Activated naive CD4-positive, alpha-beta T cell treated with anti-CD3 and anti-CD28 coated beads for 36 hours (primary cell): ENCODE data around the gene ACOX3. TPM values are rescaled to one million over a fixed set of nuclear protein-coding genes. Genes with fewer than 3 reads are reported as not detected.

Experiments used
- CTCF ChIA-PET: fragments of 350-600 bp; sonication (Branson Sonifier 250); formaldehyde crosslinking; loops from one replicate; lab custom pipeline; 2021; ENCODE audit warnings: antibody characterized with exemption; lab: Charles Lee
- DNase-seq: peaks from one replicate; pipeline ENCODE4 v3.0.0-alpha.2; 2020
- H3K27ac Mint-ChIP-seq: one replicate; pipeline ENCODE4 v1.8.0; 2021; ENCODE audit warnings: mild to moderate bottlenecking, mixed read lengths
- H3K27me3 Mint-ChIP-seq: one replicate; pipeline ENCODE4 v1.8.0; 2021; ENCODE audit warnings: low read depth, mixed read lengths
- H3K36me3 Mint-ChIP-seq: one replicate; pipeline ENCODE4 v1.8.0; 2021; ENCODE audit warnings: low read depth, mixed read lengths
- H3K4me1 Mint-ChIP-seq: one replicate; pipeline ENCODE4 v1.8.0; 2021; ENCODE audit warnings: low read depth, mixed read lengths
- H3K4me3 Mint-ChIP-seq: one replicate; pipeline ENCODE4 v1.8.0; 2021; ENCODE audit warnings: mild to moderate bottlenecking, moderate library complexity, mixed read lengths
- H3K9me3 Mint-ChIP-seq: one replicate; pipeline ENCODE4 v1.8.0; 2021; ENCODE audit warnings: mixed read lengths
- intact Hi-C: fragments of 100-400 bp; cut with micrococcal nuclease; formaldehyde crosslinking; loops from one replicate; pipeline ENCODE4 v1.15.1; 2023
- total RNA-seq, 2 experiments: library from RNA; stranded (reverse); gene quantifications; one replicate each; pipeline ENCODE4 v1.2.3, GENCODE V29; 2021

ACOX3 gene
- total RNA-seq, 2 experiments from 2014 or later: 11.9 to 13.3 TPM

DNA sequence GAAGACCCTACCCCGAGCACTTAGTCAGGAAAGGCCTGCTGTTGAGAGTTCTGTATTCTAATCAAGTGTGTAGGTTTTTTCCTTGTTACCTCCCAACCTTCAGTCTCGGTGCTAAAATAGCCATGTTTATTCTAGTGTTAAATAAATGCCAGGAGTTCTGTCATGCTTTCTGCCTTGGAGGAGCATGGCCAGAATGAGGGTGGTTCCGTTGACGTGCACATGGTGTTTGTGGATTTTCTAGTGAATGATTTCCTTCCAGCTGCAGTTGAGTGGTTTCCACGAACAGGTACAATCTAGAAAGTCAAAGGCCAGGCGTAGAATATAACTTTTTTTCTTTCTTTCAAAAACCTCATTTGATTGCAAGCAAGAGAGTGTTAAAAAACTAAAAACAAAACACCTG is 21.1 kb upstream of the ACOX3 start:
- intact Hi-C loops: no loop called here
- no peaks in the 10 kb centered on the region for H3K4me1 Mint-ChIP-seq
- no peak for DNase-seq
- no peaks in the 10 kb centered on the region for H3K9me3 Mint-ChIP-seq
- H3K27ac Mint-ChIP-seq: no peak overlapping the region
- H3K27me3 Mint-ChIP-seq: no peaks in the 10 kb centered on the region
- peaks cover 23% of the 10 kb centered on the region for H3K36me3 Mint-ChIP-seq
- H3K4me3 Mint-ChIP-seq: no peak overlapping the region
- CTCF ChIA-PET: interaction anchor here (0.6 kb wide), 1 partner anchor 225 kb away, joined by 4 read pairs; no protein-coding TSS in a partner anchor

DNA sequence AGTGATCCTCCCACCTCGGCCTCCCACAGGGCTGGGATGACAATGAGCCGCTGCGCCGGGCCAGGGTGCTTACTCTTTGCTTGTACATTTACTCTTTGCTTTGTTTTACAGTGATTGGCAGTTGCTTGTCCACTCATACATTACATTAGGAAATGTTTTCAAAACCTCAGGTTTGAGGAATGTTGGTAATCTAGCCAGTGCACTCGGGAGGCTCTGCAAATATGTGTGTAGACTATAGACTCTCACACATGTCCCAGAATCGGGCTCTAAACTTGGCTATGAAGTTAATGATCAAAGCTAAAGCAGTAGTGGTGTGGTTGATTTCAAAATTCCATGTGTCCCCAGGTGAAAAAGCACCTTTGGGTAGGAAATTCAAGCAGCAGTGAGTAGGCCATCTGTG is 20.6 kb upstream of the ACOX3 start:
- no peaks in the 10 kb centered on the region for H3K4me1 Mint-ChIP-seq
- no peak for DNase-seq
- H3K4me3 Mint-ChIP-seq: no peak overlapping the region
- H3K9me3 Mint-ChIP-seq: no peaks in the 10 kb centered on the region
- H3K27ac Mint-ChIP-seq: no peak overlapping the region
- H3K27me3 Mint-ChIP-seq: no peaks in the 10 kb centered on the region
- CTCF ChIA-PET: interaction anchor here (1.0 kb wide), 1 partner anchor 7 kb away, joined by 3 read pairs; no protein-coding TSS in a partner anchor
- H3K36me3 Mint-ChIP-seq: peaks cover 25% of the 10 kb centered on the region
- intact Hi-C loops: no loop called here

DNA sequence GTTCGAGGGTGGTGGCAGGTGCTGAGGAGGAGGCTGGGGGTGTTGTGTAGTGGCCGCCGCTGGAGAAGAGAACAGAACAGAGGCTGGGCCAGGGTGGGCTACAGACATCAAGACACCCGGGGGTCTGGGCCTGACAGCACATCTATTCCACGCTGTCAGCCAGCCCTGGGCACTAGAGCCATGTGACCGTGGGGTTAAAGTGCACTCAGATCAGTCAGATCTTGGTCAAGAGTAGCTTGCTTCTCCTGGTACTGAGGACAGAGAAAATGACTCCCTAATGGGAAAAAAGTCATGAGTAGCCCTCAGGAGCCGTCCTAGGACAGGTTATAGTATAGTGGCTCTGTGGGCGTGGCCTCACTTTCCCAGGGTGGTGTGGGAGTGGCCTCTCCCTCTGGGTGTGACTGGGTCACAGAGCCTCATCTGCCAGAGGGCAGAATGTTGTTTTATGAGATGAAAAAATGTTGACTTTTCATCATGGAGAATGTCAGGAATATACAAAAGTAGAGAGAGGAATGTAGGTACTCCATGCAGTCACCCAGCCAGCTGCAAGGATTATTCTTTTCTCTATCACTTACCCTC is 19.4 kb upstream of the ACOX3 start:
- no peak overlapping the region for H3K27ac Mint-ChIP-seq
- H3K4me3 Mint-ChIP-seq: no peak overlapping the region
- peaks cover 20% of the 10 kb centered on the region for H3K36me3 Mint-ChIP-seq
- no peaks in the 10 kb centered on the region for H3K9me3 Mint-ChIP-seq
- no peaks in the 10 kb centered on the region for H3K4me1 Mint-ChIP-seq
- intact Hi-C loops: no loop called here
- DNase-seq: no peak
- CTCF ChIA-PET: interaction anchor here (1.0 kb wide), 1 partner anchor 8 kb away, joined by 3 read pairs; no protein-coding TSS in a partner anchor
- no peaks in the 10 kb centered on the region for H3K27me3 Mint-ChIP-seq

DNA sequence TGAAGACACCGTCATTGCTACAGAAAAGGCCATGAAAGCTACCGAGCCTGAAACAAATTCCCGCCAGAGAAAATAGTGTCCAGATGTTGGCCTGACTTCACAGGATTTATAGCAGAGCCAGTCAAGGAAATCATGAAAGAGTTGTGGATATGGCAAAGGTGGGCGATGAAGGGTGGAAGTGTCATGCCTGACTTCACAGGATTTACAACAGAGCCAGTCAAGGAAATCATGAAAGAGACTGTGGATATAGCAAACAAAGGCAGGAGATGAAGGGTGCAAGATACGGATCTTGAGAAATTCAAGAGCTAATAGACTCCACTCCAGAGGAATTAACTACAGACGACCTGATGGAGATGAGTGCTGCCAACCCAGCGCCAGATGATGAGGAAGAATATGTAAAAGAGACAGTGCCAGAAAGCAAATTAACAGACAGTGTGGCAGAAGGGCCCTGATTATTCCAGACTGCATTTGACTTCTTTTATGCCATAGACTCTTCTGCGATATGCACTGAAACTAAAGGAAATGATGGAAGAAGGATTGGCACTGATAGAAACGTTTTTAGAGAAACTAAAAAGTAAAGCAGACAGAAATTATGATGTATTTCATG is 17.2 kb upstream of the ACOX3 start:
- no peaks in the 10 kb centered on the region for H3K9me3 Mint-ChIP-seq
- DNase-seq: no peak
- H3K36me3 Mint-ChIP-seq: peaks cover 26% of the 10 kb centered on the region
- H3K4me3 Mint-ChIP-seq: no peak overlapping the region
- intact Hi-C loops: no loop called here
- CTCF ChIA-PET: no interaction called here
- no peak overlapping the region for H3K27ac Mint-ChIP-seq
- no peaks in the 10 kb centered on the region for H3K27me3 Mint-ChIP-seq
- no peaks in the 10 kb centered on the region for H3K4me1 Mint-ChIP-seq

DNA sequence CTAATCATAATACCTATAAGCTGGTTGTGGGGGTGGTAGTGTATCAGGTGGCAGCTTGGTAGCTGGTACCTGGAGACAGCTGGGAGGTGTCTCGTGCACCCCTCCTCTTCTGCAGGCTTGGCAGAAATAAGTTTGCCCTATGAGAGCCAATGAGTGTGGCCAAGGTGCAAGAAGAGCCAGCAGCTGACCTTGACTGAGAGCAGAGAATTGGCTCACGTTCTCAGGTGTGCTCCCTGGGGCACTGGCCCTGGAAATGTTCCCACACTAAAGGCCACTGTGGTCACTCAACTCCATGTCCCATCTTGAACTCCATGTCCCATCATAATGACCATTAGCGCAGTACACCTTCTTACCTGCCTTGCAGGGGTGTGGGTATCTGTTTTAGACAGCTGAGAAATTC is 13.4 kb upstream of the ACOX3 start:
- CTCF ChIA-PET: interaction anchor here (0.7 kb wide), 1 partner anchor 45 kb away, joined by 3 read pairs; no protein-coding TSS in a partner anchor
- no peaks in the 10 kb centered on the region for H3K9me3 Mint-ChIP-seq
- intact Hi-C loops: no loop called here
- H3K4me3 Mint-ChIP-seq: no peak overlapping the region
- H3K36me3 Mint-ChIP-seq: peaks cover 31% of the 10 kb centered on the region
- DNase-seq: no peak
- no peaks in the 10 kb centered on the region for H3K27me3 Mint-ChIP-seq
- no peaks in the 10 kb centered on the region for H3K4me1 Mint-ChIP-seq
- H3K27ac Mint-ChIP-seq: no peak overlapping the region

DNA sequence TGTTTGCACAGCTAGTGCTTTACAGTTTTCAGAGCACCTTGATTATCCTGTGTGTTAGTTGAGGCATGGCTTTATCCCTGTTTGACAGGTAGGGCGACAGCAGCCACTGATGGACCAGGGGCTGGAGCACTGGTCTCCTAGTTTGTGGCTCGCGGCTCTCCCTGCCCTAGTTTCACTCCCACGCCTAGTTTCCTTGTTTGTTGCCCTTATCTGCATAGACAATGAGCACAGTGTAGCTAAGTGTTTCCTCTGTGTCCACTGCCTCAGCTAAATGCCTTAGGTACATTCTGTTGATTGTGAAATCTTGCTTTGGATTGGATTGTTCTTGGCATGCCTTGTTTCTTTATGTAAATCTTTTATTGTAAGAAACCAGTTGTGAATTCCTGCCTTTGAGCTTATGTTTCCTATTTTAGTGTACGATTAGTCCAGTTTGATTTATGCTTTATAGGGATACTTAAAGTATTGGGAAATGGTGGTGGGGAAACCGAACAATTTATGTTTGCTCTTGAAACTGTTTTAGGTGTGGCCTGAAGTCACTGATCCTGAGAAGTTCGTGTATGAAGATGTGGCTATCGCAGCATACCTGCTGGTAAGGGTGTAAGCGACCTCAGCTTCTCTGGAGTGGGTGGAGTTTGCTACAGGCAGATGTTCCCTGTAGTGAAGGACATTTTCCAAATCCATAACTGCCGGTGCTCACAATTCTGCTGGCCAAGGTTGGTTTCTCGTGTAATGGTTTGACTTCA is 11.1 kb upstream of the ACOX3 start:
- Mint-ChIP-seq H3K9me3 (no peaks in the 10 kb centered on the region), H3K36me3 (peaks cover 23% of the 10 kb centered on the region), H3K27ac (no peak overlapping the region), H3K4me3 (no peak overlapping the region), H3K27me3 (no peaks in the 10 kb centered on the region), H3K4me1 (no peaks in the 10 kb centered on the region)
- DNase-seq: no peak
- intact Hi-C loops: no loop called here
- CTCF ChIA-PET: interaction anchor here (1.1 kb wide), 1 partner anchor 17 kb away, joined by 6 read pairs; no protein-coding TSS in a partner anchor

DNA sequence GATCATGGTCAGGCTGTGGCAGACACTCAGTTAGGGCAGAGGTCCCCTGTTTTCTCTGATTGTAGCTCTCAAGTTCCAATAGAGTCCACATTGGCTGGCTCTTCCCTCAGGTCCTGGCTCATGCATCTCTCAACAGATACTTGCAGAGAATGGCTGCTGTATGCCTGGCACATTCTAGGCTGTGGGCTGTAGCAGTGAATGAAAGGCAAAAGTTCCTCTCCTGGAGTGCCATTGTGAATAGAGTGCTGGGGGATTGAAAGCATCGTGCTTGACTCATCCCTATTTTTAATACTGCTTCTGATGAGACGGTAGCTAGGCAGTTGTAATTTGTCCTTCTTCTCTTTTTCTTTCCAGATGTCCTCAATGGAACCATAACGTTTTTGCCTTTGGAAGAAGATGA is 5.6 kb upstream of the ACOX3 start:
- peaks cover 36% of the 10 kb centered on the region for H3K4me1 Mint-ChIP-seq
- no peak overlapping the region for H3K4me3 Mint-ChIP-seq
- no peak overlapping the region for H3K27ac Mint-ChIP-seq
- DNase-seq: no peak
- intact Hi-C loops: no loop called here
- no peaks in the 10 kb centered on the region for H3K9me3 Mint-ChIP-seq
- H3K36me3 Mint-ChIP-seq: peaks cover 9% of the 10 kb centered on the region
- CTCF ChIA-PET: no interaction called here
- H3K27me3 Mint-ChIP-seq: no peaks in the 10 kb centered on the region

DNA sequence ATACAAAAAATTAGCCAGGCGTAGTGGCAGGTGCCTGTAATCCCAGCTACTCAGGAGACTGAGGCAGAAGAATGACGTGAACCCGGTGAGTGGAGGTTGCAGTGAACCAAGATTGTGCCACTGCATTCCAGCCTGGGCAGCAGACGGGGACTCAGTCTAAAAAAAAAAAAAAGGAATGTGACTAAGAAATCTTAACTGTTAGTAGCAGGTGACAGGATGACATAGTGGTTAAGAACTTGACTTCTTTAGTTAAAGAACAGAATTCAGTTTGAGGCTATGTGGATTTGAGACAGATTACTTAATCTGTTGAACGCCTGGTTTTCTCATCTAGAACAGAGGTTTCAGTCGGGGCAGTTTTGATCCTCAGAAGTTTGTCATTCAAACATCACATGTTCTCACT is 3.3 kb upstream of the ACOX3 start:
- CTCF ChIA-PET: no interaction called here
- DNase-seq: no peak
- peaks cover 47% of the 10 kb centered on the region for H3K4me1 Mint-ChIP-seq

DNA sequence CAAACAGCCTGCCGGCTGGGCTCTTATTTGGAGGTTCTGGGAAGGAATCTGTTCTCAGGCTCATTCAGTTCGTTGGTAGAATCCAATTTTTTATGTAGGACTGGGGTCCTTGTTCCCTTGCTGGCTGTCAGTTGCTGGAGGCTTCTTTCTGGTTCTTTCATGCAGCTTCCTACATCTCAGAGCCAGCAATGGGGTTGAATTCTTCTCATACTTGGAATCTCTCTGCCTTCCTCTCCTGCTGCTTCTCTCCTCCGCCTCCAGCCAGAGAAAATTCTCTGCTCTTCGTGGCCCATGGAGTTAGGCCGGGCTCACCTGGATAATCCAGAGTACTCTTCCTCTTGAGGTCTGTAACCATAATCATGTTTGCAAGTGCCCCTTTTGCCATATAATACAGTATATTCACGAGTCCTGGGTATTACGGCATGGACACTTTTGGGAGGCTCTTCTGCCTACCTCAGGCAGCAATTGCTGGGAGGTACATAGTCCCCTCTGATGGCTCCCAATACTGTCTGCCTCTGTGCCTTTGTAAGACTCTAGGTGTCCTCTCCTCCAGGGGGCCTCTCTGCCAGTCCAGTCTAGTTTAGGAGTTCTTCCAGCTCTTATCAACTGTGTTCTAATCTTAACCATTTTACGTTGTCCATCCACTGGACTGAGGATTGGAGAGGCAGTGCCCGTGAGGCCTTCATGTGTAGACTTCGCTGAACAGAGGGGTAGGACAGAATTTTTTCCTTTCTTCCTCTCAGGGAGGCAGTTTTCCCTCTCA is 2.3 kb upstream of the ACOX3 start:
- CTCF ChIA-PET: no interaction called here
- DNase-seq: no peak
- H3K4me1 Mint-ChIP-seq: peaks cover 54% of the 10 kb centered on the region
- H3K36me3 Mint-ChIP-seq: peaks cover 8% of the 10 kb centered on the region
- no peaks in the 10 kb centered on the region for H3K27me3 Mint-ChIP-seq
- intact Hi-C loops: no loop called here
- peak overlapping the region; percentile 55 for H3K4me3 Mint-ChIP-seq
- no peaks in the 10 kb centered on the region for H3K9me3 Mint-ChIP-seq
- no peak overlapping the region for H3K27ac Mint-ChIP-seq

More for the DNA sequence above, 3.3 kb upstream of the ACOX3 start:
- Mint-ChIP-seq H3K36me3 (peaks cover 8% of the 10 kb centered on the region), H3K27ac (no peak overlapping the region), H3K4me3 (no peak overlapping the region), H3K27me3 (no peaks in the 10 kb centered on the region), H3K9me3 (no peaks in the 10 kb centered on the region)
- intact Hi-C loops: no loop called here

DNA sequence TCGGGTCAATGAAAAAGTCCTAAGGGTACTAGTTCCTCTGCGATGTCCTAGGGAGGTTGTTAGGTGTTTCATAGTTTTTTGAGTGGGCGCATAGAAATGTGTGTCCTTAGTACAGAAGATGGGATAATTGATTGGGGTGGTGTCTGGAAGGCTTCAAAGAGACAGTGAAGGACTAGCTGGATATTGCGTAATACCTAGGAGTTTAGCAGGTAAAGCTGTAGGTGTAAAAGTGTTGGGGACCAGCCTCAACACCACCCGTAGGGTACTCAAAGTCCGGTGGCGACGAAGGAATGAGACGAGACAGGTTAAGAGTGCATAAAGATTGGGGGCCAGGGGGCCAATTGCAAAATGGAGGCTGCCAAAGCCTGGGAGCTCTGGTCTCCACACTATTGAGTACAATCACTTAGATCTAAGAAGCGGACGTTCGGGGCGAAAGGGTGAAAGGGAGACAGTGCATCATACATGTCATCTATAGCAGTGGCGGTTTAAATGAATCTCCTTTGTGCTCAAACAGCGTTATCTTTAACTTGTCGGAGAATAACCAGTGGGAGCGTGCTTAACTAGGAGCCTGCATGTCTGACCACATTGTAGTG is 1.1 kb upstream of the ACOX3 start:
- intact Hi-C loops: loop anchor here (2.0 kb wide), 1 partner anchor 711 kb away; no protein-coding TSS in a partner anchor
- DNase-seq: no peak
- peak overlapping the region; percentile 1 for H3K27ac Mint-ChIP-seq
- CTCF ChIA-PET: interaction anchor here (1.6 kb wide), 1 partner anchor 199 kb away, joined by 6 read pairs; no protein-coding TSS in a partner anchor
- H3K4me1 Mint-ChIP-seq: peaks cover 61% of the 10 kb centered on the region
- H3K9me3 Mint-ChIP-seq: no peaks in the 10 kb centered on the region
- peak overlapping the region; percentile 98 for H3K4me3 Mint-ChIP-seq
- peaks cover 8% of the 10 kb centered on the region for H3K36me3 Mint-ChIP-seq
- H3K27me3 Mint-ChIP-seq: no peaks in the 10 kb centered on the region

DNA sequence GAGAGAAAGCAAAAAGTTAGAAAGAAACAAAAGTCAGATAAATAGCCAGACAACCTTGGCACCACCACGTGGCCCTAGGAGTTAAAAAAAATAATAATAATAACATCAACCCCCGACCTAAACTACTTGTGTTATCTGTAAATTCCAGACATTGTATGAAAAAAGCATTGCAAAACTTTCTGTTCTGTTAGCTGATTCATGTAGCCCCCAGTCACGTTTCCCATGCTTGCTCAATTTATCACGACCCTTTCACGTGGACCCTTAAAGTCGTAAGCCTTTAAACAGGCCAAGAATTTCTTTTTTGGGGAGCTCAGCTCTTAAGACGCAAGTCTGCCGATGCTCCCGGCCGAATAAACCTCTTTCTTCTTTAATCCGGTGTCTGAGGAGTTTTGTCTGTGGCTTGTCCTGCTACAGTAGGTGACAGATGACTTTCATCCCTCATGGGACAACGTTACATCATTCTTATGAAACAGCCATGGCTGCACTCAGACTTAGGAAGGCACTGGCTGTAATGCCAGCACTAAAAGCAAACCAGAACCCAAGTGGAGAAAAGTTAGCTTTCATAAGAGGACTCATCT is 520 bp downstream of the ACOX3 start:
- CTCF ChIA-PET: interaction anchor here (0.7 to 1.6 kb wide), 2 partner anchors 173 to 198 kb away, joined by 3 to 6 read pairs; no protein-coding TSS in a partner anchor
- DNase-seq: peak; percentile 30
- no peaks in the 10 kb centered on the region for H3K27me3 Mint-ChIP-seq
- H3K36me3 Mint-ChIP-seq: peaks cover 5% of the 10 kb centered on the region
- H3K4me3 Mint-ChIP-seq: peak overlapping the region; percentile 98
- intact Hi-C loops: loop anchor here (1.0 to 2.0 kb wide), 2 partner anchors 12 to 713 kb away; no protein-coding TSS in a partner anchor
- H3K4me1 Mint-ChIP-seq: peaks cover 63% of the 10 kb centered on the region
- no peaks in the 10 kb centered on the region for H3K9me3 Mint-ChIP-seq
- peak overlapping the region; percentile 98 for H3K27ac Mint-ChIP-seq
